ENCODE data around the gene TYW1. TPM values are rescaled to one million over a fixed set of nuclear protein-coding genes. Genes with fewer than 3 reads are reported as not detected.
"Not testable (repeated sequence)": the region's sequence is repeated elsewhere in the genome, so short reads cannot be mapped to it uniquely, and the experiment has no call there.

TYW1 gene
- total RNA-seq, 3 donors from 2014 or later, result 21.5 to 30.3 (median 26.3) TPM

DNA sequence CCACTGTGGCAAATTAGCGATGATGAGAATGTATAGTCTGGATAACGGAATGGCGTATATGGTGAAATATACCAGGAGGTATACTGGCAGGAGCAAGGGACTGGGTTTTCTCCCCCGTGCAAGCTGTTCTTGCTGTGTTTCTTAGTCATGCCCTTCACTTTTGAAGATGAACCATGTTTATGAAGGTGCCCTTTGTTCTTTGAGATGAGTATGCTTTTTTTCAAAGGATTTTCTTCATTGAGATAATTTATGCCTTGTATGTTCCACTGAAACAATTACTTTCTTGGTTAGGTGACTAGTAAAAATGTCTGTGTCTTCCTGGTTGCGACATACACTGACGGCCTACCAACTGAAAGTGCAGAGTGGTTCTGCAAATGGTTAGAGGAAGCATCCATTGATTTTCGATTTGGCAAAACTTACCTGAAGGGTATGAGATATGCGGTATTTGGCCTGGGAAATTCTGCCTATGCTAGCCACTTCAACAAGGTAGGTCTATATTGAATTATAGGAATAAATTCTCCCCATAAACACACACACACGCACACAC lies 17.5 kb downstream of the TYW1 start:
- ATAC-seq; H3K9me3 Mint-ChIP-seq; H3K4me1 Mint-ChIP-seq (ENCODE audit: low read depth); DNase-seq; H3K27me3 Mint-ChIP-seq (ENCODE audit: low read depth); H3K4me3 Mint-ChIP-seq: not testable (repeated sequence)
- H3K36me3 Mint-ChIP-seq (ENCODE audit: insufficient read depth), result peaks cover 34% of the 10 kb centered on the region

DNA sequence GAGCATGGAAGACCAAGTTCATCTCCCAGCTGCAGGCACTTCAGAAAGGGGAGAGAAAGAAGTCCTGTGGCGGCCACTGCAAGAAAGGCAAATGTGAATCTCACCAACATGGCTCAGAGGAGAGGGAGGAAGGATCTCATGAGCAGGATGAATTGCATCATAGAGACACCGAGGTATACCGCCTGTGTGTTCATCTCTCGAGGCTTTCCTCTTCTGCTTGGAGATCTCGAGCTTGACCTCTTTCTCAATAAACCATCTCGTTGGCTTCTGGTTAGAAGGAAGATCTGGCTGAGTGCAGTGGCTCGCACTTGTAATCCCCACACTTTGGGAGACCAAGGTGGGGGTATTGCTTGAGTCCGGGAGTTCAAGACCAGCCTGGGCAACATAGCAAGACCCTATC lies 21.3 kb downstream of the TYW1 start:
- H3K27me3 Mint-ChIP-seq (ENCODE audit: low read depth); H3K4me1 Mint-ChIP-seq (ENCODE audit: low read depth); ATAC-seq; H3K9me3 Mint-ChIP-seq; H3K4me3 Mint-ChIP-seq; DNase-seq: not testable (repeated sequence)
- H3K36me3 Mint-ChIP-seq (ENCODE audit: insufficient read depth), result peaks cover 46% of the 10 kb centered on the region

- no peaks in the 10 kb centered on the region for H3K4me1 Mint-ChIP-seq (ENCODE audit: low read depth)
- peaks cover 44% of the 10 kb centered on the region for H3K36me3 Mint-ChIP-seq (ENCODE audit: insufficient read depth)
- no peaks in the 10 kb centered on the region for H3K27me3 Mint-ChIP-seq (ENCODE audit: low read depth)
- DNase-seq (no peak), ATAC-seq (no peak)
- no peaks in the 10 kb centered on the region for H3K9me3 Mint-ChIP-seq
- H3K4me3 Mint-ChIP-seq, result no peak overlapping the region
Observed at GRCh38 chr7:67018940-67019339, 22.3 kb downstream of the TYW1 start.

DNA sequence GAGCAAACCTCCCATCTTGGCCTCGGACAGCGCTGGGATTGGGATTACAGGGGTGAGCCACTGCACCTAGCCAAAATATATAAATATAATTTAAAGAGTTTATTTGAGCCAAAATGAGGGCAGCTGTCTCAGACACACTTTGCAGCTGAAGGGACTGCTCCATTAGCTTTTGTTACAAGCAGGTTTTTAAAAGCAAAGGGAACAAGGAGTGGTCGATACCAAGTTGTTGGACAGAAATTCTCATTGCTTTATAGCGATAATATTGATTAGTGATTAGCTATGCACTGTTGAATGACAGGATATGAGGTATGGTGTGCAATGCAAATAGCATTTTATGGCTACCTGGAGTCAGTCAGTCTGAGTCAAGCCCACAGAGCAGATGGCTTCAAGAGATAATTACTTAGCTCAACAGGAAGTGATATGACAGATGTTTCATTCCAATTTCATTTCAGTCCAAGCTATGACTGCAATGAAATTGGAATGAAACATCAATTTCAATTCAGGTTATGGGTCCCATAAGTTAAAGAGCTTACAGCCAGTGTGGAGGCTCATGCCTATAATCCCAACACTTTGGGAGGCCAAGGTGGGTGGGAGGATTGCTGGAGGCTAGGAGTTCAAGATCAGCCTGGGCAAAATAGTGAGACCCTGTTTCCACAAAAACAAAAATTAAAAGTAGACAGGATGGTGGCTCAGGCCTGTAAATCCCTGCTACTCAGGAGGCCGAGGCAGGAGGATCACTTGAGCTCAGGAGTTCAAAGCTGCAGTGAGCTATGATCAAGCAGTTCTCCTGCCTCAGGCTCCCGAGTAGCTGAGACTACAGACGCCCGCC lies 23.1 kb downstream of the TYW1 start:
- Mint-ChIP-seq H3K4me1 (ENCODE audit: low read depth) (no peaks in the 10 kb centered on the region), H3K36me3 (ENCODE audit: insufficient read depth) (peaks cover 43% of the 10 kb centered on the region), H3K9me3 (no peaks in the 10 kb centered on the region), H3K4me3 (no peak overlapping the region), H3K27me3 (ENCODE audit: low read depth) (no peaks in the 10 kb centered on the region)
- ATAC-seq (peak in 1 of 2 donors; percentile 67), DNase-seq (no peak)

DNA sequence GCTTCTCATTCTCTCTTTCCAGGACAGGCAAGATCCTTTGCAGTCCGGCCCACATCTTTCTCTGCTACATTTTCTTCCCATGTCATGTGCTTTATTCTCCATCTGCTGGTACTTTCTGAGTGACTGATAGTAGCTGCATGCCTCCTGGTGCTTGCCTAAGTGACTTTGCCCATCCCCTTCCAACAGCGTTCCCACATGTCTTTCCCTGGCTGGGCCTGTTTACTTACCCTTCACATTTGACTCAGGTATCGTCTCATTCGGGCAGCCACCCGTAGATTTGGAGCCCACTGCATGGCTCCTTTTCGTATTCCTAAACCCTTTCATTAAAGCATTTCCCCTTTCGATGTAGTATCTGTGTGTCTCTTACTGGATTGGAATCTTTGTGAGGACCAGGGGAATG lies 24.6 kb downstream of the TYW1 start:
- Mint-ChIP-seq H3K4me3 (no peak overlapping the region), H3K36me3 (ENCODE audit: insufficient read depth) (peaks cover 46% of the 10 kb centered on the region), H3K4me1 (ENCODE audit: low read depth) (no peaks in the 10 kb centered on the region), H3K9me3 (no peaks in the 10 kb centered on the region), H3K27me3 (ENCODE audit: low read depth) (no peaks in the 10 kb centered on the region)
- no peak for DNase-seq
- ATAC-seq, result no peak

DNA sequence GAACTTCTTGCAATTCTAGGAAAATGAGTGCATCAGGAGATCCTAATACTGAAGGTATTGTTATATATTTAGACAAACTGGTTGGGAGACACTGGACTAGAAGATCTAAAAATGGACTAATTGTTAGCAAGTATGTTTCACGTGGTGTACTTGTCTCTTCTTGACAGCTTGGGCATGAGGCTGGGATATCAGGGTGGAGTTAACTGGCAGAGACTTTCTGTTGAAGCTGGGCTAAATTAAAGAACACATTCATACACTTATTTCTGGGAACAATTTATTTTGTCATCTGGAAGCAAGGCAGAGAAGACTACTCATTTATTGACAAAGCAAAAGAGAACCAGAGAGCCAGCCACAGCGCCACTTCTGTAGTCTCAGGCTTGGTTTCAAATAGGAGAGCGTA lies 25.9 kb downstream of the TYW1 start:
- Mint-ChIP-seq H3K36me3 (ENCODE audit: insufficient read depth) (peaks cover 40% of the 10 kb centered on the region), H3K4me1 (ENCODE audit: low read depth) (no peaks in the 10 kb centered on the region), H3K4me3 (no peak overlapping the region), H3K27me3 (ENCODE audit: low read depth) (no peaks in the 10 kb centered on the region), H3K9me3 (no peaks in the 10 kb centered on the region)
- DNase-seq (no peak), ATAC-seq (no peak)

- not testable (repeated sequence) for H3K27me3 Mint-ChIP-seq (ENCODE audit: low read depth); ATAC-seq; H3K4me1 Mint-ChIP-seq (ENCODE audit: low read depth); H3K4me3 Mint-ChIP-seq; DNase-seq; H3K9me3 Mint-ChIP-seq
- H3K36me3 Mint-ChIP-seq (ENCODE audit: insufficient read depth), result peaks cover 35% of the 10 kb centered on the region
Observed at GRCh38 chr7:67025459-67025858, 28.8 kb downstream of the TYW1 start.

- H3K4me3 Mint-ChIP-seq; H3K9me3 Mint-ChIP-seq; ATAC-seq; H3K4me1 Mint-ChIP-seq (ENCODE audit: low read depth); DNase-seq; H3K27me3 Mint-ChIP-seq (ENCODE audit: low read depth): not testable (repeated sequence)
- H3K36me3 Mint-ChIP-seq (ENCODE audit: insufficient read depth), result peaks cover 22% of the 10 kb centered on the region
Observed at GRCh38 chr7:67031685-67032084, 35.1 kb downstream of the TYW1 start.

GRCh38 chr7:67033251-67033650 lies 36.6 kb downstream of the TYW1 start:
- DNase-seq, result no peak
- Mint-ChIP-seq H3K27me3 (ENCODE audit: low read depth) (no peaks in the 10 kb centered on the region), H3K4me1 (ENCODE audit: low read depth) (no peaks in the 10 kb centered on the region), H3K4me3 (no peak overlapping the region), H3K36me3 (ENCODE audit: insufficient read depth) (peaks cover 22% of the 10 kb centered on the region), H3K9me3 (peaks cover 5% of the 10 kb centered on the region)
- ATAC-seq, result no peak

DNA sequence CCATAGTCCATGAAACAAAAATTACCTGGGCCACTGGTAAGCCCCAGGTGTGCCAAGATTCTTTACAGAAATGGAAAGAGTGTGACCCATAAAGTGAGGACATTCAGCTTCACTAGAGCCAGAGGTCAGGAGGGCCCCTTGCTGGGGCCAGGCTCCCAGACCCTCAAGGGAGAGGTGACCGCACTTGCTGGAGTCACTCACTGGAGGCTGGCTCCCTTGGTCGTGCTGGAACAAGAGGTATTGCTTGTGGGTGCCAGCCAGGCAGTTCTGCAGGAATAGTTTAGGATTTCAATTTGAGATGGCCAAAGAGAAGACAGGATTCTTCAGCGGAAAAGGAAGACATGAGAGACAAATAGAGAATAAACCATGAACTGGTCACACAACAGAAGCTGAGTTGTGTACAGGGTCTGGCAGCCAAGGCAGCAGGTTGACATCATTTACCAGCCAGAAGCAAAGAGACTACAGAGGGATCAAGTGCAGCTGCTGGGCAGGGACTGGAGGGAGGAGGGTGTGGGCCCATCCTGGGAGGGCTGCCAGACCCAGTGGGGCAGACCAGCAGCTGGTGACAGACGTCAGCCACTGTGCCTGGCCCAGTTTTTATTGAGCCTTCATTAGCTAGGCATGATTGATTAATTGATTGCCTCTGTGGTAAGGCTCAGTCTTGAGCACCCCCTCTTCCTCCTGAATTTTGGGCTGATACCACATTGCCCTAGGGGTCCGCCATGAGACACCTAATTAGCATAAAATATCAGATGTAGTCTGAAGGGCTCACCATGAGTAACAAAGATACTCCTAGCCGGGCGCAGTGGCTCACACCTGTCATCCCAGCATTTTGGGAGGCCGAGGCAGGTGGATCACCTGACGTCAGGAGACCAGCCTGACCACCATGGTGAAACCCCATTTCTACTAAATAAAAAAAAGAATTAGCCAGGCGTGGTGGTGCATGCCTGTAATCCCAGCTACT lies 40.1 kb downstream of the TYW1 start:
- not testable (repeated sequence) for H3K9me3 Mint-ChIP-seq; DNase-seq; H3K4me3 Mint-ChIP-seq; H3K4me1 Mint-ChIP-seq (ENCODE audit: low read depth); H3K27me3 Mint-ChIP-seq (ENCODE audit: low read depth); ATAC-seq
- peaks cover 12% of the 10 kb centered on the region for H3K36me3 Mint-ChIP-seq (ENCODE audit: insufficient read depth)

DNA sequence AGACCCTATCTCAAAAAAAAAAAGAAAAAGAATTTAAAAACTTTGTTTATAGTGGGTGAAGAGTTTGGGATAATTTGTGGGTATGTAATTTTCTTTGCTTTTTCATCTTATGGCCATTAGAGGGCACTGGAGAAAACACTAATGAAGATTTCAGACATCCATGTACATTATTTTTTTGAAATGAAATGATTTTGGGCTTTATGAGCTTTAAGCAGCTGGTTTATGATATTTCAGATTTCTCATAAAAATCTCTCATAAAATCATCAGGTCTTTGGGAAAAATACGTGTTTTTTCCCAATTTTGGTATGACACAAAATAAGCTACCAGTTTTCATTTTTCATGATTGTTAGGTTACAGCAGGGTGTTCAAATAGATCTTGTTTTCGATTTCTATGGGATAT lies 44.2 kb downstream of the TYW1 start:
- not testable (repeated sequence) for H3K4me1 Mint-ChIP-seq (ENCODE audit: low read depth)

DNA sequence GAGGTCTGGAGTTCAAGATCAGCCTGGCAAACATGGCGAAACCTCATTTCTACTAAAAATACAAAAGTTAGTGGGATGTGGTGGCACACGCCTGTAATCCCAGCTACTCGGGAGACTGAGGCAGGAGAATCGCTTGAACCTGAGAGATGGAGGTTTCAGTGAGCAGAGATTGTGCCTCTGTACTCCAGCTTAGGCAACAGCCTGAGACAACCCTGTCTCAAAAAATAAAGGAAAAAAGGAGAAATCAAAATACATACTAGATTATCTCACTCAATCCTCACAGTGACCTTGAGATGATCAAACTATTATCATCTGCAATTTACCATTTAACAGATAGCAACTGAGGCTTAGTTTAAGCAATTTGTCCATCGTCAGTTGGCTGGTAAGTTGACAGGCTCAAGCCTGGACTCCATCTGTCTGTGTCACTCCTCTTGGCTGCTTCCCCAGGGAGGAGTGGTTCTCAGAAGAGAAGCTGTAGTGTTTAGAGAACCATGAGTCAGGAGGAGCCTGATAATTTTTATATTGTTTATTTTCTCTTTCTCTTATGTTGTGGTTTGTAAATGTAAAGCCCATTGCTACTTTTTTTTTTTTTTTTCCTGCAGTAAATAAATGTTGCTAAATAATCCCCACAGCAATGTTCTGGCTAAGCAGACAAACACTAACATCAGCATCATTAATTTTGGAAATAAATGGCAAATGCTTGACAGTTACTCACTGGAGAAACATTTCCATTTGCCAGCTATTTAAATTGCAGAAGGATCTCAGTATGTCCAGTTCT lies 46.3 kb downstream of the TYW1 start:
- peaks cover 11% of the 10 kb centered on the region for H3K36me3 Mint-ChIP-seq (ENCODE audit: insufficient read depth)
- H3K27me3 Mint-ChIP-seq (ENCODE audit: low read depth); H3K4me3 Mint-ChIP-seq; H3K4me1 Mint-ChIP-seq (ENCODE audit: low read depth); H3K9me3 Mint-ChIP-seq; DNase-seq; ATAC-seq: not testable (repeated sequence)

More for the DNA sequence above, 44.2 kb downstream of the TYW1 start:
- H3K4me3 Mint-ChIP-seq; H3K9me3 Mint-ChIP-seq; H3K27me3 Mint-ChIP-seq (ENCODE audit: low read depth); DNase-seq; ATAC-seq; H3K36me3 Mint-ChIP-seq (ENCODE audit: insufficient read depth): not testable (repeated sequence)

- DNase-seq; H3K9me3 Mint-ChIP-seq; ATAC-seq; H3K4me1 Mint-ChIP-seq (ENCODE audit: low read depth); H3K4me3 Mint-ChIP-seq; H3K27me3 Mint-ChIP-seq (ENCODE audit: low read depth): not testable (repeated sequence)
- peaks cover 13% of the 10 kb centered on the region for H3K36me3 Mint-ChIP-seq (ENCODE audit: insufficient read depth)
Observed at GRCh38 chr7:67043559-67043930, 46.9 kb downstream of the TYW1 start.

DNA sequence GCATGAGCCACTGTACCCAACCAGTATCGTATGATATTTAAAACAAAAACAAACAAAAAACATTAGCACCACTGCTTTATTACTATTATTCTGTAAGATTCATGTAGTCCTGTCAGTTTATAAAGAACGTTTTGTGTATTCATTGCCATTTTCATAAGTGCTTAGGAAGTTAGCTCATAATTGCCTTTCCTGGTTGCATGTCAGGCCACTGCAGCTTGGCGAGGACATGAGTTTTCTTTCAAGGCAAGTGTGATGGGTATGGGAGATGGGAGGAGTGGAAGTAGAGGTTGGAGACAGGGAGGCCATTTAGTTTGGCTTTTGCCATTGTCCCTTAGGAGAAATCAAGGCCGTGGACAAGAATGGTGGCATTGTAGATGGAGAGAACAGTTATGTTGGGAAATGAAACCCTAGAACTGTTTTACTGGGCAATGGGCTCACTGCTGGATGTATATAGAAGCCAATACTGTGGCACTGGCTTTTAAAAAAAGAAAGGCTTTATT lies 48.9 kb downstream of the TYW1 start:
- H3K36me3 Mint-ChIP-seq (ENCODE audit: insufficient read depth), result peaks cover 23% of the 10 kb centered on the region
- no peak for ATAC-seq
- DNase-seq, result no peak
- H3K4me1 Mint-ChIP-seq (ENCODE audit: low read depth), result peaks cover 10% of the 10 kb centered on the region
- H3K27me3 Mint-ChIP-seq (ENCODE audit: low read depth), result no peaks in the 10 kb centered on the region
- no peaks in the 10 kb centered on the region for H3K9me3 Mint-ChIP-seq
- no peak overlapping the region for H3K4me3 Mint-ChIP-seq

Data from activated T-cell treated with anti-CD3 and anti-CD28 coated beads, Interleukin-2, amount 50 U/mL, for 4 hours (primary cell).